Lung (tissue), 12 donors: ENCODE measurements around the gene DDX55. TPM values are rescaled to one million over a fixed set of nuclear protein-coding genes. Genes with fewer than 3 reads are reported as not detected.

ENCODE experiments used
- ATAC-seq: fragments of 200-7000 bp; cut with Tn5 transposase; one replicate; pipeline ENCODE4 v1.9.1; 2020; ENCODE audit warnings: moderate number of reproducible peaks; ENCODE audit not compliant: insufficient read depth, low FRiP score
- DNase-seq, 3 donors: peaks; one replicate each; pipeline ENCODE4 v3.0.0-alpha.2; 2013 to 2017
- H3K27ac ChIP-seq, 2 donors: one replicate each; pipeline ENCODE4 v1.5.1; 2013; ENCODE audit warnings: mild to moderate bottlenecking in 2 of 2, moderate library complexity in 2 of 2, control low read depth in 1 of 2, inconsistent platforms in 1 of 2, low read depth in 1 of 2, low read length in 1 of 2
- H3K27me3 ChIP-seq, 3 donors: one replicate each; pipeline ENCODE4 v1.5.1; 2013; ENCODE audit warnings: low read length in 2 of 3; ENCODE audit not compliant: control insufficient read depth in 3 of 3, insufficient read depth in 3 of 3
- H3K36me3 ChIP-seq, 4 donors: one replicate each; pipeline ENCODE4 v1.5.1; 2013; ENCODE audit warnings: low read length in 4 of 4, mild to moderate bottlenecking in 1 of 4, moderate library complexity in 1 of 4; ENCODE audit not compliant: control insufficient read depth in 4 of 4, insufficient read depth in 4 of 4
- H3K4me1 ChIP-seq, 5 donors: one replicate each; pipeline ENCODE4 v1.5.1; 2013; ENCODE audit warnings: low read length in 5 of 5, mild to moderate bottlenecking in 2 of 5, moderate library complexity in 1 of 5; ENCODE audit not compliant: control insufficient read depth in 5 of 5, insufficient read depth in 5 of 5
- H3K4me3 ChIP-seq: one replicate; pipeline ENCODE4 v1.5.1; 2013; ENCODE audit warnings: mild to moderate bottlenecking, control low read depth, moderate library complexity
- H3K9ac ChIP-seq, 2 donors: one replicate each; pipeline ENCODE4 v1.5.1; 2013; ENCODE audit warnings: low read length in 2 of 2, control low read depth in 1 of 2; ENCODE audit not compliant: insufficient read depth in 1 of 2
- H3K9me3 ChIP-seq, 4 donors: one replicate each; pipeline ENCODE4 v1.5.1; 2013; ENCODE audit warnings: low read length in 3 of 4, mild to moderate bottlenecking in 1 of 4, moderate library complexity in 1 of 4; ENCODE audit not compliant: control insufficient read depth in 4 of 4, insufficient read depth in 3 of 4
- WGBS, 2 donors: extraction: QIAGEN DNeasy Blood & Tissue Kit; methylation state at CpG; one replicate each; pipeline ENCODE4 v1.1.7; 2013; 5-methylcytosine and 5-hydroxymethylcytosine counted together
- polyA plus RNA-seq, 2 donors: library from polyadenylated mRNA; stranded (reverse); fragments of 200-250 nt; gene quantifications; one replicate each; pipeline ENCODE4 v1.2.1, GENCODE V29; 2013
- total RNA-seq, 2 donors: library from RNA; depleted of rRNA in 1 of 2; stranded (reverse); fragments of >200 nt in 1 of 2; gene quantifications; one replicate each; pipeline ENCODE4 v1.2.1, GENCODE V29; 2014 to 2021
- TF ChIP-seq, protein P1 (sequence below): IDR thresholded peaks from 2 replicates; pipeline ENCODE4 v1.5.1; 2012; ENCODE audit warnings: mild to moderate bottlenecking; ENCODE audit errors: control extremely low read depth, extremely low read depth
- donor health status: control.
- donor health status: control.
- donor health status: Bipolar disorder and iron deficiency.
- donor health status: healthy.
- donor health status: DM: yes; HTN: yes; CAD: no.

The DDX55 gene
- total and polyA plus RNA-seq, 4 donors, result 13.3 to 22.3 (median 18.1) TPM

DNA sequence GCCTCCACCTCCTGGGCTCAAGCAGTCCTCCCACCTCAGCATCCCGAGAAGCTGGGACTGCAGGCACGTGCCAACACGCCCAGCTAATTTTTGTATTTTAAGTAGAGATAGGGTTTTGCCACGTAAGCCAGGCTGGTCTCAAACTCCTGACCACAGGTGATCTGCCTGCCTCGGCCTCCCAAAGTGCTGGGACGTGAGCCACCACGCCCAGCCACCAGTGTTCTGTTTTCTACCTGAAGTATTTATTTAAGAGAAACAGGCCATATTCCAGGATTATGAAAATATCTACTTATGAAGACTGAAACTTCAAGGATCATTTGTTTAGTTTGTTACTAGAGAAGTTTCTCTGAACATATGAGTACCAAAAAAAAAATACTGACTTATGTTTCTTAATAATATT lies 42.0 kb downstream of the DDX55 start:
- no peaks in the 10 kb centered on the region for H3K9me3 ChIP-seq
- H3K9ac ChIP-seq, result no peak overlapping the region
- TF ChIP-seq, protein P1, sequence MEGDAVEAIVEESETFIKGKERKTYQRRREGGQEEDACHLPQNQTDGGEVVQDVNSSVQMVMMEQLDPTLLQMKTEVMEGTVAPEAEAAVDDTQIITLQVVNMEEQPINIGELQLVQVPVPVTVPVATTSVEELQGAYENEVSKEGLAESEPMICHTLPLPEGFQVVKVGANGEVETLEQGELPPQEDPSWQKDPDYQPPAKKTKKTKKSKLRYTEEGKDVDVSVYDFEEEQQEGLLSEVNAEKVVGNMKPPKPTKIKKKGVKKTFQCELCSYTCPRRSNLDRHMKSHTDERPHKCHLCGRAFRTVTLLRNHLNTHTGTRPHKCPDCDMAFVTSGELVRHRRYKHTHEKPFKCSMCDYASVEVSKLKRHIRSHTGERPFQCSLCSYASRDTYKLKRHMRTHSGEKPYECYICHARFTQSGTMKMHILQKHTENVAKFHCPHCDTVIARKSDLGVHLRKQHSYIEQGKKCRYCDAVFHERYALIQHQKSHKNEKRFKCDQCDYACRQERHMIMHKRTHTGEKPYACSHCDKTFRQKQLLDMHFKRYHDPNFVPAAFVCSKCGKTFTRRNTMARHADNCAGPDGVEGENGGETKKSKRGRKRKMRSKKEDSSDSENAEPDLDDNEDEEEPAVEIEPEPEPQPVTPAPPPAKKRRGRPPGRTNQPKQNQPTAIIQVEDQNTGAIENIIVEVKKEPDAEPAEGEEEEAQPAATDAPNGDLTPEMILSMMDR, result no peak
- no peaks in the 10 kb centered on the region for H3K4me1 ChIP-seq
- 76 to 81% methylated on average over 7 of the region's 7 CpGs for WGBS, 2 donors
- no peak overlapping the region for H3K27ac ChIP-seq
- no peaks in the 10 kb centered on the region for H3K27me3 ChIP-seq
- ATAC-seq, result no peak
- no peak overlapping the region for H3K4me3 ChIP-seq
- peaks cover 8 to 23% (median 17%) of the 10 kb centered on the region in 4 donors for H3K36me3 ChIP-seq
- DNase-seq, result no peak

DNA sequence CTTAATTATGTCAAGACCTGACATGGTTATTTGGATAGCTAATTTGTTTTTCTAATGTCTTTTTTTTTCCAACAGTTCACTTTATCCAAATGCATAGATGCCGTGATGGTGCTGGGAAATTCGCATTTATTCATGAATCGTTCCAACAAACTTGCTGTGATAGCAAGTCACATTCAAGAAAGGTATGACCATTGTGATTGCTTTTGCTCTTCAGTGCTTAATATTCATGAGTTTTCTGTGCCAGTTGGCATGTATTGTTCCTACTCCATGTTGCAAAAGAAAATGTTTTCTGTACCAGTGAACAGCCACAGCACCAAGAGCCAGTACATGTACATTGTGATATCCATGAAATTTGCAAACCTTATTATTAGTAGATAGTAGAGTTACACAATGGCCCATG lies 43.5 kb downstream of the DDX55 start:
- Histone ChIP-seq H3K4me1 (no peaks in the 10 kb centered on the region), H3K27me3 (no peaks in the 10 kb centered on the region), H3K4me3 (no peak overlapping the region), H3K9me3 (no peaks in the 10 kb centered on the region), H3K9ac (no peak overlapping the region), H3K36me3 (peaks cover 8 to 21% (median 17%) of the 10 kb centered on the region in 4 donors), H3K27ac (no peak overlapping the region)
- no peak for DNase-seq
- no peak for ATAC-seq
- WGBS, 2 donors, result 98 to 100% methylated on average over 3 of the region's 3 CpGs
- TF ChIP-seq, protein P1, result no peak

DNA sequence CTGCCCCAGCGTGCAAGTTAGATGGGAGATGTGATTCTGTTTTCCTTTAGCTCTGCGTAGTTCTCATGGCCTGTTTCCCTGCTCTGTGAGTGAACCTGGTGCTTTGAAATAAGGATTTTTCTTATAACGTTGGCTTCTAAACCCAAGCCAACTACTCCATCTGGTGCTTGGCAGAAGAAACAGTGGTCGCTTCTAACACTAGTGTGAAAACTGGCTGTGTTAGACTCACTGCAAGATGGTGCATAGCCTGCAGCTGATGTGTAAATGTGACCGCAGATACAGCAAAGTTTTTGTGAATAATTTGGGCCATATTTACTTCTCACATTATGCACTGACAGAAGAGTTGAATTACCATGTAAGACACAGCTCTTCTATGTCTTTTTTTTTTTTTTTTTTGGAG lies 44.0 kb downstream of the DDX55 start:
- no peak overlapping the region for H3K27ac ChIP-seq
- 88 to 96% methylated on average over 5 of the region's 5 CpGs for WGBS, 2 donors
- no peak for DNase-seq

More for the DNA sequence above, 44.0 kb downstream of the DDX55 start:
- no peak overlapping the region for H3K4me3 ChIP-seq
- TF ChIP-seq, protein P1, result no peak
- ATAC-seq, result no peak
- peaks cover 11 to 22% (median 17%) of the 10 kb centered on the region in 4 donors for H3K36me3 ChIP-seq
- no peaks in the 10 kb centered on the region for H3K9me3 ChIP-seq
- no peaks in the 10 kb centered on the region for H3K4me1 ChIP-seq
- H3K9ac ChIP-seq, result no peak overlapping the region
- H3K27me3 ChIP-seq, result no peaks in the 10 kb centered on the region
